ENCODE results near the gene QSOX1. TPM values are rescaled to one million over a fixed set of nuclear protein-coding genes. Genes with fewer than 3 reads are reported as not detected.

Gene QSOX1
- total RNA-seq, 4 donors from 2014 or later: 74.9 to 184 (median 107) TPM

DNA sequence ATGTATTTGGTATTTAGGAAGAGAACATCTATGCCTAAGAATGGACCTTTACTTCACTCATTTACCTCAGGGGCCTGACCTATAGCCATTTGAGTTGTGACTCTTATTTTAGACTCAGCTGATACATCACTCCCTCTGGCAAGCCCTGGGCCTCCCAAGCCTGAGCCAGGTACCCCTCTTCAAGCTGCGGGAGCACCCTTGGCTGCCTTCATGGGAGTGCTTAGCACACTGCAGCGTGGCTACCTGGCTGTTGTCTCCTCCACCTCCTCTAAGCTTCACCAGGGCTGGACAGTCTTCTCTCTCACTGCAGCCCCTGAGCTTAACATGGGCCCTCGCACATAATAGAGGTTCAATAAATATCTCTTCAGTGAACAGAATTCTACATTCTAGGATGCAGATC is 51.9 kb downstream of the QSOX1 start:
- no peak for DNase-seq

DNA sequence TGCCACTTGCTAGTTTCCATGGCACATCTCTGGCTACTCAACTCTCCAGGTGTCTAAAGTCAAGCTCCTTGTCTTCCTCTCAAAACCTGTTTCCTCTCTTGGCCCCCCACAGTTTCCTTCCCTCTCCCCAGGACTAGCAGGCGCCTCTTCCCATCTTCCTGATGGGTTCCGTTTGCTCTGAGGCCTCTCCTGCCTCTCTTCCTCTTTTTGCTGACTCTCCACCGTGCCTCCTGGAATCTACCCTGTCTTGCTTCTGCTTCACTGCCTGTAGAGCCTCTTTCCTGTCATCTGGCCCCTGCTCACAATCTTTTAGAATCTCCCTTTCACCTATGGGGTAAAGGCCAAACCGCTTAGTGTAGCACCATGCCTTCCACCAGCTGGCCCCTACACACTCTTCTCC is 53.6 kb downstream of the QSOX1 start:
- no peak overlapping the region for H3K4me3 ChIP-seq
- peaks cover 0 to 8% (median 0%) of the 10 kb centered on the region in 4 donors for H3K27me3 ChIP-seq
- no peaks in the 10 kb centered on the region for H3K9me3 ChIP-seq
- H3K36me3 ChIP-seq: no peaks in the 10 kb centered on the region
- 65 to 68% methylated on average over 4 of the region's 4 CpGs for WGBS, 2 donors
- TF ChIP-seq, protein P1, sequence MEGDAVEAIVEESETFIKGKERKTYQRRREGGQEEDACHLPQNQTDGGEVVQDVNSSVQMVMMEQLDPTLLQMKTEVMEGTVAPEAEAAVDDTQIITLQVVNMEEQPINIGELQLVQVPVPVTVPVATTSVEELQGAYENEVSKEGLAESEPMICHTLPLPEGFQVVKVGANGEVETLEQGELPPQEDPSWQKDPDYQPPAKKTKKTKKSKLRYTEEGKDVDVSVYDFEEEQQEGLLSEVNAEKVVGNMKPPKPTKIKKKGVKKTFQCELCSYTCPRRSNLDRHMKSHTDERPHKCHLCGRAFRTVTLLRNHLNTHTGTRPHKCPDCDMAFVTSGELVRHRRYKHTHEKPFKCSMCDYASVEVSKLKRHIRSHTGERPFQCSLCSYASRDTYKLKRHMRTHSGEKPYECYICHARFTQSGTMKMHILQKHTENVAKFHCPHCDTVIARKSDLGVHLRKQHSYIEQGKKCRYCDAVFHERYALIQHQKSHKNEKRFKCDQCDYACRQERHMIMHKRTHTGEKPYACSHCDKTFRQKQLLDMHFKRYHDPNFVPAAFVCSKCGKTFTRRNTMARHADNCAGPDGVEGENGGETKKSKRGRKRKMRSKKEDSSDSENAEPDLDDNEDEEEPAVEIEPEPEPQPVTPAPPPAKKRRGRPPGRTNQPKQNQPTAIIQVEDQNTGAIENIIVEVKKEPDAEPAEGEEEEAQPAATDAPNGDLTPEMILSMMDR (IDR thresholded peaks at IDR 0.05): no peak
- TF ChIP-seq POLR2A (IDR thresholded peaks at IDR 0.05): no peak
- no peak overlapping the region for H3K27ac ChIP-seq
- intact Hi-C loops (cut with DNase I): no loop called here
- no peak for DNase-seq
- H3K4me1 ChIP-seq: no peaks in the 10 kb centered on the region

More for the DNA sequence above, 51.9 kb downstream of the QSOX1 start:
- Histone ChIP-seq H3K4me1 (no peaks in the 10 kb centered on the region), H3K36me3 (no peaks in the 10 kb centered on the region), H3K9me3 (no peaks in the 10 kb centered on the region), H3K27ac (no peak overlapping the region), H3K4me3 (no peak overlapping the region), H3K27me3 (peaks cover 0 to 7% (median 0%) of the 10 kb centered on the region in 4 donors)
- intact Hi-C loops (cut with DNase I): no loop called here
- no peak for TF ChIP-seq POLR2A (IDR thresholded peaks at IDR 0.05)
- TF ChIP-seq, protein P1 (IDR thresholded peaks at IDR 0.05): no peak
- 85 to 94% methylated on average over 2 to 3 of the region's 3 CpGs for WGBS, 2 donors

DNA sequence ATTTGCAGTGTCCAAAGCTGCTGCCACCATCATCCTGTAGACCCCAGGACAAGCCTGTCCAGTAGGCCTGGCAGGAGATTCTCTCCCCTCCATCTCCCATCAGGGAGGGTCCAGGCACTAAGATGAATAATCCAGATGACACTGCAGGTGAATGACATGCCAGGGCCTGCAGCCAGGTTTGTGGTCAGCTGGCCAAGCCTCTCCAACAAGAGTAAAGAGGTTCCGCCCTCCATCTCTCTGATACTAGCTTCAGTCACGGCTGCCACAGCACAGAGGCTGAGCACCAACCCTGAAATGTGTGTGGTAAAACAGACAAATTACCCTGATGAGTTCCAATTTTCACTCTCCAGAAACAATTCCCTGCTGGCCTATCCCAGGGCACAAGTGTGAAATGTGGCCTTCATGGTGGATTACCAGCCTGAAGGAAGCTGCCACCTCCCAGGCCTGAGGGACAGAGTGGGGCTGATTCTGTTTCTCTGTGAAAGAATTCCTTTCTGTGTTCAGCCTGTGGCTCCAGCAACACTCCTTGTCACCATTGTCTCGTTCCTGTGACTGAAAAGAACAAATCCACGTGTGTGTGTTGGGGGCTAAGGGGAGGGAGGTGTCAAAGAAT is 55.4 kb downstream of the QSOX1 start:
- H3K36me3 ChIP-seq: no peaks in the 10 kb centered on the region
- TF ChIP-seq POLR2A (IDR thresholded peaks at IDR 0.05): no peak
- TF ChIP-seq, protein P1 (IDR thresholded peaks at IDR 0.05): no peak
- no peak for DNase-seq
- H3K27me3 ChIP-seq: peaks cover 0 to 8% (median 0%) of the 10 kb centered on the region in 4 donors
- no peak overlapping the region for H3K4me3 ChIP-seq
- H3K4me1 ChIP-seq: no peaks in the 10 kb centered on the region
- H3K27ac ChIP-seq: no peak overlapping the region
- no peaks in the 10 kb centered on the region for H3K9me3 ChIP-seq
- intact Hi-C loops (cut with DNase I): no loop called here
- WGBS, 2 donors: 78% methylated on average over 2 to 4 of the region's 4 CpGs

DNA sequence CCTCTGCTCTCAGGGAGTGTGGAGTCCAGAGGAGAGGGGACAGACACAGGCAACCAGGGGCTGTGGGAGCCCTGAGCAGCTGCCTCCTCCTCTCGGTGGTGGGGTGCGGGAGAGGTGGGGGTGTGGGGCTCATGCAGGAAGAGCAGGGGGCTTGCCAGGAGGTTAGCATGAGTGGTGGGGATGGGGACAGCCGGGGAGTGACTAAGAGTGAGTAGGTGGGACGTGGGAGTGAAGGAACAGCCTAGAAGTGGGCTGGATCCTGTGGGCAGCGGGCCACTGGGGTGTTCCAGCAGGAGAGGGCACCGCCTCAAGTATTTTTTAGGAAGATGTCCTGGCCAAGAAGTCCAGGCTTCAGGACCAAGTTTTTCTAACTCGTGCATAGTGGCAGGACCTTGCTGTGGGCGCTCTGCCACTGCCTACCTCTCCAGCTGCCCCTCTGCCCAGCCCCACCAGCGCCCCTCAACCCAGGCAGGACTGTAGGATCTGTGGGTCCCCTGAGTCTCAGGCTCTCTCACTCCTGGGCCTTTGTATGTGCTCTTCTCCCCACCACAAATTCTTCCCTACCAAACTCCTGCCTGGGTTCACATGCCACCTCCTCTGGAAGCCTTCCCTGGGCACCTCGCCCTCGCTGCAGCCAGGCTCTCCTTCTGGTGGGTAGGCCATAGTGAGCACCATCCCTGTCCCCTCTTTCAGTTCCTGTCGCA is 56.6 kb downstream of the QSOX1 start:
- Histone ChIP-seq H3K9me3 (no peaks in the 10 kb centered on the region), H3K4me1 (no peaks in the 10 kb centered on the region), H3K27me3 (peaks cover 0 to 8% (median 0%) of the 10 kb centered on the region in 4 donors), H3K27ac (no peak overlapping the region), H3K36me3 (no peaks in the 10 kb centered on the region), H3K4me3 (no peak overlapping the region)
- no peak for DNase-seq
- intact Hi-C loops (cut with DNase I): no loop called here
- WGBS, 2 donors: 79 to 82% methylated on average over 8 to 12 of the region's 12 CpGs
- TF ChIP-seq, protein P1 (IDR thresholded peaks at IDR 0.05): no peak
- TF ChIP-seq POLR2A (IDR thresholded peaks at IDR 0.05): no peak

DNA sequence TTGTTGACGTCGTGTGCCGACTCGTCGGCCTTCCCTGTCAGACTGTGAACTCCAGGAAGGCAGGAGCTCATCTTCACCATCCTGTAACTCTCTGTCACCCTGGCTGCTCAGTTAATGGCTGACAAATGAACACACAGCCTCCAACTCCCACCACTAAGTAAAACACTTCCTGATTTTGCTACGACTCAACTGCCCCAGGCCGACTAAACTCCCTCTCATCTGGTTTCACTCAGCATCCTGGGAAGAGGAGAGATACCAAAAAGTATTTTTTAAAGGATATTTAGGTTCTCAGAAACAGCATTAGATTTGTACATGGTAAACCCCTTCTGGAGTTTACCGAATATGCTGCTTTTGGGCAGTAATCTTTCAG is 57.2 kb downstream of the QSOX1 start:
- Histone ChIP-seq H3K27me3 (peaks cover 0 to 8% (median 0%) of the 10 kb centered on the region in 4 donors), H3K27ac (no peak overlapping the region), H3K9me3 (no peaks in the 10 kb centered on the region), H3K4me1 (no peaks in the 10 kb centered on the region), H3K36me3 (no peaks in the 10 kb centered on the region), H3K4me3 (no peak overlapping the region)
- intact Hi-C loops (cut with DNase I): no loop called here
- no peak for DNase-seq
- WGBS, 2 donors: 72 to 74% methylated on average over 8 of the region's 8 CpGs
- TF ChIP-seq, protein P1 (IDR thresholded peaks at IDR 0.05): no peak
- no peak for TF ChIP-seq POLR2A (IDR thresholded peaks at IDR 0.05)
